K562 (cell line): Measurements from ENCODE around the gene CYB5RL. TPM values are rescaled to one million over a fixed set of nuclear protein-coding genes. Genes with fewer than 3 reads are reported as not detected.
A peak's percentile ranks its signal among the peaks of the same experiment; 100 is the strongest.

Experiments
- ARID2 ChIP-seq: fragments of 450-650 bp; IDR thresholded peaks from 2 replicates; pipeline ENCODE4 v1.6.1; 2017; ENCODE audit warnings: antibody characterized with exemption, mild to moderate bottlenecking
- CC2D1A ChIP-seq: fragments of 450-650 bp; IDR thresholded peaks from 2 replicates; pipeline ENCODE4 v1.6.1; 2017; ENCODE audit warnings: mild to moderate bottlenecking
- CCNT2 ChIP-seq: IDR thresholded peaks from 2 replicates; pipeline ENCODE4 v1.6.1; 2011; ENCODE audit warnings: borderline replicate concordance, low read depth, mild to moderate bottlenecking, moderate library complexity, mixed read lengths, low read length; ENCODE audit not compliant: insufficient read length; ENCODE audit errors: extremely low read depth
- CREM ChIP-seq: IDR thresholded peaks from 2 replicates; pipeline ENCODE4 v1.6.1; 2014; ENCODE audit warnings: antibody characterized with exemption, low read depth
- EWSR1 ChIP-seq: fragments of 450-650 bp; IDR thresholded peaks from 2 replicates; pipeline ENCODE4 v1.6.1; 2018; ENCODE audit warnings: borderline replicate concordance, mild to moderate bottlenecking, low read depth, moderate library complexity; ENCODE audit not compliant: partially characterized antibody
- FIP1L1 ChIP-seq: fragments of 200-400 bp; formaldehyde crosslinking; IDR thresholded peaks from 2 replicates; pipeline ENCODE4 v1.6.1; 2018; ENCODE audit warnings: mild to moderate bottlenecking, low read depth, low read length; ENCODE audit not compliant: poor library complexity, severe bottlenecking
- HNRNPK ChIP-seq: fragments of 200-400 bp; formaldehyde crosslinking; IDR thresholded peaks from one replicate; pipeline ENCODE4 v1.6.1; 2018; ENCODE audit warnings: mild to moderate bottlenecking, low read depth, low read length; ENCODE audit not compliant: poor library complexity, severe bottlenecking
- MEF2D ChIP-seq: conservative IDR thresholded peaks from 2 replicates; pipeline ENCODE4 v1.6.1; 2016; ENCODE audit warnings: low read depth, missing genetic modification characterization, missing compliant biosample characterization
- MNT ChIP-seq, 2 experiments: fragments of 450-650 bp; conservative IDR thresholded peaks; 2 replicates each; pipeline ENCODE4 v1.6.1; 2017; ENCODE audit warnings: mild to moderate bottlenecking in 2 of 2, moderate library complexity in 2 of 2
- POLR2H ChIP-seq: IDR thresholded peaks from 2 replicates; pipeline ENCODE4 v1.6.1; 2016; ENCODE audit warnings: missing genetic modification characterization, low read depth, mild to moderate bottlenecking, control low read depth, missing compliant biosample characterization, moderate library complexity
- PRPF4 ChIP-seq: fragments of 200-400 bp; formaldehyde crosslinking; IDR thresholded peaks from one replicate; pipeline ENCODE4 v1.6.1; 2017; ENCODE audit warnings: low read length, low read depth, mild to moderate bottlenecking; ENCODE audit not compliant: insufficient read depth, poor library complexity, severe bottlenecking
- TAF1 ChIP-seq: IDR thresholded peaks from 2 replicates; pipeline ENCODE4 v1.6.1; 2011; ENCODE audit warnings: mild to moderate bottlenecking, low read length, moderate library complexity; ENCODE audit not compliant: insufficient read depth, control insufficient read depth, severe bottlenecking; ENCODE audit errors: extremely low read depth
- ZNF217 ChIP-seq: sonication (generic); formaldehyde crosslinking; IDR thresholded peaks from 2 replicates; pipeline ENCODE4 v1.8.0; 2022; ENCODE audit warnings: mild to moderate bottlenecking, missing genetic modification reagents
- polyA plus RNA-seq, 8 experiments: library from polyadenylated mRNA; depleted of rRNA in 4 of 8; stranded (reverse) in 5 of 8; unstranded in 3 of 8; fragments of >200 nt; fragmentation: Nextera tagmentation in 2 of 8; fragmentation: Illumina TruSeq in 1 of 8; extraction: Ambion mirVana in 2 of 8; extraction: Trizol in 1 of 8; gene quantifications; 2 replicates each; pipeline versions ENCODE4 v1.2.1 to v1.2.3, GENCODE V29; 2011 to 2014; ENCODE audit warnings: inconsistent platforms in 1 of 8, missing spikeins in 1 of 8
- total RNA-seq, 7 experiments: library from RNA; depleted of rRNA in 6 of 7; stranded (reverse); fragments of >200 nt in 6 of 7; fragmentation: Illumina TruSeq in 2 of 7; extraction: Trizol in 2 of 7; gene quantifications; 2 replicates each; pipeline versions ENCODE4 v1.2.1 to v1.2.3, GENCODE V29; 2011 to 2021; ENCODE audit warnings: low replicate concordance in 1 of 7
- TF ChIP-seq, protein P1 (sequence below): sonication (generic); formaldehyde crosslinking; IDR thresholded peaks from 2 replicates; pipeline ENCODE4 v1.8.0; 2023; ENCODE audit warnings: mild to moderate bottlenecking, missing genetic modification reagents
- TF ChIP-seq, protein P2 (sequence below): fragments of 250-450 bp; sonication (Bioruptor Pico); IDR thresholded peaks from 2 replicates; pipeline ENCODE4 v1.4.0; 2020

Gene CYB5RL
- total and polyA plus RNA-seq, 9 of the 15 experiments (the other 6 are each of a cell fraction or from before 2014, with no cell fraction given) = 7.9 to 18.0 (median 11.2) TPM

DNA sequence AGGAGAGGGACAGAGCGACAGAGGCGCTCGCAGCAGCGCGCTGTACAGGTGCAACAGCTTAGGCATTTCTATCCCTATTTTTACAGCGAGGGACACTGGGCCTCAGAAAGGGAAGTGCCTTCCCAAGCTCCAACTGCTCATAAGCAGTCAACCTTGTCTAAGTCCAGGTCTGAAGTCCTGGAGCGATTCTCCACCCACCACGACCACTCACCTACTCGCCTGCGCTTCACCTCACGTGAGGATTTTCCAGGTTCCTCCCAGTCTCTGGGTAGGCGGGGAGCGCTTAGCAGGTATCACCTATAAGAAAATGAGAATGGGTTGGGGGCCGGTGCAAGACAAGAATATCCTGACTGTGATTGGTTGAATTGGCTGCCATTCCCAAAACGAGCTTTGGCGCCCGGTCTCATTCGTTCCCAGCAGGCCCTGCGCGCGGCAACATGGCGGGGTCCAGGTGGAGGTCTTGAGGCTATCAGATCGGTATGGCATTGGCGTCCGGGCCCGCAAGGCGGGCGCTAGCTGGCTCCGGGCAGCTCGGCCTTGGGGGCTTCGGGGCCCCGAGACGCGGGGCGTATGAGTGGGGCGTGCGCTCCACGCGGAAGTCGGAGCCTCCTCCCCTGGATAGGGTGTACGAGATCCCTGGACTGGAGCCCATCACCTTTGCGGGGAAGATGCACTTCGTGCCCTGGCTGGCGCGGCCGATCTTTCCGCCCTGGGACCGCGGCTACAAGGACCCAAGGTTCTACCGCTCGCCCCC is at the start of gene CYB5RL, which contains the start of gene MRPL37 (continued):
- peak; percentile 60 for TF ChIP-seq CCNT2
- TF ChIP-seq MNT (conservative IDR thresholded peaks at IDR 0.05) = peak; percentile 71 to 89
- no peak for TF ChIP-seq HNRNPK
- no peak for TF ChIP-seq PRPF4
- TF ChIP-seq EWSR1 = no peak
- TF ChIP-seq, protein P1, sequence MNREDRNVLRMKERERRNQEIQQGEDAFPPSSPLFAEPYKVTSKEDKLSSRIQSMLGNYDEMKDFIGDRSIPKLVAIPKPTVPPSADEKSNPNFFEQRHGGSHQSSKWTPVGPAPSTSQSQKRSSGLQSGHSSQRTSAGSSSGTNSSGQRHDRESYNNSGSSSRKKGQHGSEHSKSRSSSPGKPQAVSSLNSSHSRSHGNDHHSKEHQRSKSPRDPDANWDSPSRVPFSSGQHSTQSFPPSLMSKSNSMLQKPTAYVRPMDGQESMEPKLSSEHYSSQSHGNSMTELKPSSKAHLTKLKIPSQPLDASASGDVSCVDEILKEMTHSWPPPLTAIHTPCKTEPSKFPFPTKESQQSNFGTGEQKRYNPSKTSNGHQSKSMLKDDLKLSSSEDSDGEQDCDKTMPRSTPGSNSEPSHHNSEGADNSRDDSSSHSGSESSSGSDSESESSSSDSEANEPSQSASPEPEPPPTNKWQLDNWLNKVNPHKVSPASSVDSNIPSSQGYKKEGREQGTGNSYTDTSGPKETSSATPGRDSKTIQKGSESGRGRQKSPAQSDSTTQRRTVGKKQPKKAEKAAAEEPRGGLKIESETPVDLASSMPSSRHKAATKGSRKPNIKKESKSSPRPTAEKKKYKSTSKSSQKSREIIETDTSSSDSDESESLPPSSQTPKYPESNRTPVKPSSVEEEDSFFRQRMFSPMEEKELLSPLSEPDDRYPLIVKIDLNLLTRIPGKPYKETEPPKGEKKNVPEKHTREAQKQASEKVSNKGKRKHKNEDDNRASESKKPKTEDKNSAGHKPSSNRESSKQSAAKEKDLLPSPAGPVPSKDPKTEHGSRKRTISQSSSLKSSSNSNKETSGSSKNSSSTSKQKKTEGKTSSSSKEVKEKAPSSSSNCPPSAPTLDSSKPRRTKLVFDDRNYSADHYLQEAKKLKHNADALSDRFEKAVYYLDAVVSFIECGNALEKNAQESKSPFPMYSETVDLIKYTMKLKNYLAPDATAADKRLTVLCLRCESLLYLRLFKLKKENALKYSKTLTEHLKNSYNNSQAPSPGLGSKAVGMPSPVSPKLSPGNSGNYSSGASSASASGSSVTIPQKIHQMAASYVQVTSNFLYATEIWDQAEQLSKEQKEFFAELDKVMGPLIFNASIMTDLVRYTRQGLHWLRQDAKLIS (CRISPR knock-in tag) = 0 out of 2 replicates have a peak, but pooled peaks have one; percentile 26
- peak; percentile 89 for TF ChIP-seq TAF1
- TF ChIP-seq CREM = peak; percentile 82
- TF ChIP-seq, protein P2, sequence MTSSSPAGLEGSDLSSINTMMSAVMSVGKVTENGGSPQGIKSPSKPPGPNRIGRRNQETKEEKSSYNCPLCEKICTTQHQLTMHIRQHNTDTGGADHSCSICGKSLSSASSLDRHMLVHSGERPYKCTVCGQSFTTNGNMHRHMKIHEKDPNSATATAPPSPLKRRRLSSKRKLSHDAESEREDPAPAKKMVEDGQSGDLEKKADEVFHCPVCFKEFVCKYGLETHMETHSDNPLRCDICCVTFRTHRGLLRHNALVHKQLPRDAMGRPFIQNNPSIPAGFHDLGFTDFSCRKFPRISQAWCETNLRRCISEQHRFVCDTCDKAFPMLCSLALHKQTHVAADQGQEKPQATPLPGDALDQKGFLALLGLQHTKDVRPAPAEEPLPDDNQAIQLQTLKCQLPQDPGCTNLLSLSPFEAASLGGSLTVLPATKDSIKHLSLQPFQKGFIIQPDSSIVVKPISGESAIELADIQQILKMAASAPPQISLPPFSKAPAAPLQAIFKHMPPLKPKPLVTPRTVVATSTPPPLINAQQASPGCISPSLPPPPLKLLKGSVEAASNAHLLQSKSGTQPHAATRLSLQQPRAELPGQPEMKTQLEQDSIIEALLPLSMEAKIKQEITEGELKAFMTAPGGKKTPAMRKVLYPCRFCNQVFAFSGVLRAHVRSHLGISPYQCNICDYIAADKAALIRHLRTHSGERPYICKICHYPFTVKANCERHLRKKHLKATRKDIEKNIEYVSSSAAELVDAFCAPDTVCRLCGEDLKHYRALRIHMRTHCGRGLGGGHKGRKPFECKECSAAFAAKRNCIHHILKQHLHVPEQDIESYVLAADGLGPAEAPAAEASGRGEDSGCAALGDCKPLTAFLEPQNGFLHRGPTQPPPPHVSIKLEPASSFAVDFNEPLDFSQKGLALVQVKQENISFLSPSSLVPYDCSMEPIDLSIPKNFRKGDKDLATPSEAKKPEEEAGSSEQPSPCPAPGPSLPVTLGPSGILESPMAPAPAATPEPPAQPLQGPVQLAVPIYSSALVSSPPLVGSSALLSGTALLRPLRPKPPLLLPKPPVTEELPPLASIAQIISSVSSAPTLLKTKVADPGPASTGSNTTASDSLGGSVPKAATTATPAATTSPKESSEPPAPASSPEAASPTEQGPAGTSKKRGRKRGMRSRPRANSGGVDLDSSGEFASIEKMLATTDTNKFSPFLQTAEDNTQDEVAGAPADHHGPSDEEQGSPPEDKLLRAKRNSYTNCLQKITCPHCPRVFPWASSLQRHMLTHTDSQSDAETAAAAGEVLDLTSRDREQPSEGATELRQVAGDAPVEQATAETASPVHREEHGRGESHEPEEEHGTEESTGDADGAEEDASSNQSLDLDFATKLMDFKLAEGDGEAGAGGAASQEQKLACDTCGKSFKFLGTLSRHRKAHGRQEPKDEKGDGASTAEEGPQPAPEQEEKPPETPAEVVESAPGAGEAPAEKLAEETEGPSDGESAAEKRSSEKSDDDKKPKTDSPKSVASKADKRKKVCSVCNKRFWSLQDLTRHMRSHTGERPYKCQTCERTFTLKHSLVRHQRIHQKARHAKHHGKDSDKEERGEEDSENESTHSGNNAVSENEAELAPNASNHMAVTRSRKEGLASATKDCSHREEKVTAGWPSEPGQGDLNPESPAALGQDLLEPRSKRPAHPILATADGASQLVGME (CRISPR knock-in tag) = 0 out of 2 replicates have a peak, but pooled peaks have one; percentile 71
- TF ChIP-seq POLR2H = no peak
- TF ChIP-seq MEF2D (tag) = no peak; the same call in 1 of the 2 replicates
- no peak for TF ChIP-seq CC2D1A
- TF ChIP-seq ZNF217 (CRISPR knock-in tag) = no peak
- peak; percentile 30; the same call in 1 of the 2 replicates for TF ChIP-seq ARID2
- peak; percentile 67 for TF ChIP-seq FIP1L1
